ENCODE measurements around the gene GRIP1. TPM values are rescaled to one million over a fixed set of nuclear protein-coding genes. Genes with fewer than 3 reads are reported as not detected.

Gene GRIP1
- total RNA-seq = 3.1 TPM

GRCh38 chr12:66678338-66679275 lies at the start of gene GRIP1:
Gene GRIP1, minus strand, starts transcription at chr12:66679076. Its CDS starts 172 bp downstream, at chr12:66678904.
- Histone ChIP-seq H3K27ac (ENCODE audit: low read depth, low read length) (no peak within 1 kb of the TSS), H3K9me3 (ENCODE audit: control insufficient read depth in 3 of 3, low read length in 3 of 3) (no peaks in the 10 kb centered on the region), H3K36me3 (ENCODE audit: control insufficient read depth in 3 of 3, insufficient read depth in 3 of 3, low read length in 3 of 3) (no peaks in the 10 kb centered on the region), H3K4me3 (ENCODE audit: low read length in 3 of 3) (peak within 1 kb of the TSS; percentile 47 to 68 (median 57)), H3K9ac (ENCODE audit: low read depth in 1 of 3, low read length in 3 of 3) (no peak within 1 kb of the TSS), H3K27me3 (ENCODE audit: control insufficient read depth in 3 of 3, insufficient read depth in 3 of 3, low read length in 3 of 3) (peaks cover 0 to 3% (median 0%) of the 10 kb centered on the region in 3 donors), H3K4me1 (ENCODE audit: control insufficient read depth in 3 of 3, insufficient read depth in 3 of 3, low read length in 3 of 3) (peaks cover 0 to 3% (median 2%) of the 10 kb centered on the region in 3 donors)

- Histone ChIP-seq H3K9ac (ENCODE audit: low read depth in 1 of 3, low read length in 3 of 3) (no peak overlapping the region), H3K27ac (ENCODE audit: low read depth, low read length) (no peak overlapping the region), H3K27me3 (ENCODE audit: control insufficient read depth in 3 of 3, insufficient read depth in 3 of 3, low read length in 3 of 3) (no peaks in the 10 kb centered on the region), H3K4me1 (ENCODE audit: control insufficient read depth in 3 of 3, insufficient read depth in 3 of 3, low read length in 3 of 3) (no peaks in the 10 kb centered on the region), H3K4me3 (ENCODE audit: low read length in 3 of 3) (no peak overlapping the region), H3K36me3 (ENCODE audit: control insufficient read depth in 3 of 3, insufficient read depth in 3 of 3, low read length in 3 of 3) (no peaks in the 10 kb centered on the region), H3K9me3 (ENCODE audit: control insufficient read depth in 3 of 3, low read length in 3 of 3) (no peaks in the 10 kb centered on the region)
Observed at GRCh38 chr12:66726556-66726955, 47.7 kb upstream of the GRIP1 start.

GRCh38 chr12:66725031-66725430 lies 46.2 kb upstream of the GRIP1 start:
- H3K4me1 ChIP-seq (ENCODE audit: control insufficient read depth in 3 of 3, insufficient read depth in 3 of 3, low read length in 3 of 3) = no peaks in the 10 kb centered on the region
- H3K9me3 ChIP-seq (ENCODE audit: control insufficient read depth in 3 of 3, low read length in 3 of 3) = no peaks in the 10 kb centered on the region
- H3K27me3 ChIP-seq (ENCODE audit: control insufficient read depth in 3 of 3, insufficient read depth in 3 of 3, low read length in 3 of 3) = no peaks in the 10 kb centered on the region
- H3K36me3 ChIP-seq (ENCODE audit: control insufficient read depth in 3 of 3, insufficient read depth in 3 of 3, low read length in 3 of 3) = no peaks in the 10 kb centered on the region
- no peak overlapping the region for H3K27ac ChIP-seq (ENCODE audit: low read depth, low read length)
- no peak overlapping the region for H3K4me3 ChIP-seq (ENCODE audit: low read length in 3 of 3)
- H3K9ac ChIP-seq (ENCODE audit: low read depth in 1 of 3, low read length in 3 of 3) = no peak overlapping the region

- H3K4me3 ChIP-seq (ENCODE audit: low read length in 3 of 3) = no peak overlapping the region
- no peak overlapping the region for H3K27ac ChIP-seq (ENCODE audit: low read depth, low read length)
- H3K9me3 ChIP-seq (ENCODE audit: control insufficient read depth in 3 of 3, low read length in 3 of 3) = no peaks in the 10 kb centered on the region
Observed at GRCh38 chr12:66724616-66725015, 45.7 kb upstream of the GRIP1 start.

GRCh38 chr12:66724026-66724425 lies 45.1 kb upstream of the GRIP1 start:
- no peak overlapping the region for H3K9ac ChIP-seq (ENCODE audit: low read depth in 1 of 3, low read length in 3 of 3)
- no peaks in the 10 kb centered on the region for H3K36me3 ChIP-seq (ENCODE audit: control insufficient read depth in 3 of 3, insufficient read depth in 3 of 3, low read length in 3 of 3)
- H3K27ac ChIP-seq (ENCODE audit: low read depth, low read length) = no peak overlapping the region
- H3K9me3 ChIP-seq (ENCODE audit: control insufficient read depth in 3 of 3, low read length in 3 of 3) = no peaks in the 10 kb centered on the region
- H3K4me1 ChIP-seq (ENCODE audit: control insufficient read depth in 3 of 3, insufficient read depth in 3 of 3, low read length in 3 of 3) = no peaks in the 10 kb centered on the region
- H3K4me3 ChIP-seq (ENCODE audit: low read length in 3 of 3) = no peak overlapping the region
- H3K27me3 ChIP-seq (ENCODE audit: control insufficient read depth in 3 of 3, insufficient read depth in 3 of 3, low read length in 3 of 3) = no peaks in the 10 kb centered on the region

More at GRCh38 chr12:66724616-66725015, 45.7 kb upstream of the GRIP1 start:
- Histone ChIP-seq H3K9ac (ENCODE audit: low read depth in 1 of 3, low read length in 3 of 3) (no peak overlapping the region), H3K36me3 (ENCODE audit: control insufficient read depth in 3 of 3, insufficient read depth in 3 of 3, low read length in 3 of 3) (no peaks in the 10 kb centered on the region), H3K27me3 (ENCODE audit: control insufficient read depth in 3 of 3, insufficient read depth in 3 of 3, low read length in 3 of 3) (no peaks in the 10 kb centered on the region), H3K4me1 (ENCODE audit: control insufficient read depth in 3 of 3, insufficient read depth in 3 of 3, low read length in 3 of 3) (no peaks in the 10 kb centered on the region)

- H3K27me3 ChIP-seq (ENCODE audit: control insufficient read depth in 3 of 3, insufficient read depth in 3 of 3, low read length in 3 of 3) = no peaks in the 10 kb centered on the region
- no peak overlapping the region for H3K4me3 ChIP-seq (ENCODE audit: low read length in 3 of 3)
- H3K9ac ChIP-seq (ENCODE audit: low read depth in 1 of 3, low read length in 3 of 3) = no peak overlapping the region
- H3K9me3 ChIP-seq (ENCODE audit: control insufficient read depth in 3 of 3, low read length in 3 of 3) = no peaks in the 10 kb centered on the region
- no peaks in the 10 kb centered on the region for H3K36me3 ChIP-seq (ENCODE audit: control insufficient read depth in 3 of 3, insufficient read depth in 3 of 3, low read length in 3 of 3)
- no peak overlapping the region for H3K27ac ChIP-seq (ENCODE audit: low read depth, low read length)
- no peaks in the 10 kb centered on the region for H3K4me1 ChIP-seq (ENCODE audit: control insufficient read depth in 3 of 3, insufficient read depth in 3 of 3, low read length in 3 of 3)
Observed at GRCh38 chr12:66719862-66720261, 41.0 kb upstream of the GRIP1 start.

GRCh38 chr12:66717036-66717673 lies 38.3 kb upstream of the GRIP1 start:
- no peaks in the 10 kb centered on the region for H3K27me3 ChIP-seq (ENCODE audit: control insufficient read depth in 3 of 3, insufficient read depth in 3 of 3, low read length in 3 of 3)
- no peaks in the 10 kb centered on the region for H3K9me3 ChIP-seq (ENCODE audit: control insufficient read depth in 3 of 3, low read length in 3 of 3)
- no peaks in the 10 kb centered on the region for H3K36me3 ChIP-seq (ENCODE audit: control insufficient read depth in 3 of 3, insufficient read depth in 3 of 3, low read length in 3 of 3)
- no peak overlapping the region for H3K27ac ChIP-seq (ENCODE audit: low read depth, low read length)
- no peaks in the 10 kb centered on the region for H3K4me1 ChIP-seq (ENCODE audit: control insufficient read depth in 3 of 3, insufficient read depth in 3 of 3, low read length in 3 of 3)
- H3K9ac ChIP-seq (ENCODE audit: low read depth in 1 of 3, low read length in 3 of 3) = no peak overlapping the region
- H3K4me3 ChIP-seq (ENCODE audit: low read length in 3 of 3) = no peak overlapping the region

GRCh38 chr12:66716522-66716921 lies 37.6 kb upstream of the GRIP1 start:
- H3K4me1 ChIP-seq (ENCODE audit: control insufficient read depth in 3 of 3, insufficient read depth in 3 of 3, low read length in 3 of 3) = no peaks in the 10 kb centered on the region
- no peak overlapping the region for H3K9ac ChIP-seq (ENCODE audit: low read depth in 1 of 3, low read length in 3 of 3)
- H3K27ac ChIP-seq (ENCODE audit: low read depth, low read length) = no peak overlapping the region
- no peak overlapping the region for H3K4me3 ChIP-seq (ENCODE audit: low read length in 3 of 3)
- H3K36me3 ChIP-seq (ENCODE audit: control insufficient read depth in 3 of 3, insufficient read depth in 3 of 3, low read length in 3 of 3) = no peaks in the 10 kb centered on the region
- no peaks in the 10 kb centered on the region for H3K9me3 ChIP-seq (ENCODE audit: control insufficient read depth in 3 of 3, low read length in 3 of 3)
- H3K27me3 ChIP-seq (ENCODE audit: control insufficient read depth in 3 of 3, insufficient read depth in 3 of 3, low read length in 3 of 3) = no peaks in the 10 kb centered on the region

GRCh38 chr12:66714709-66715108 lies 35.8 kb upstream of the GRIP1 start:
- Histone ChIP-seq H3K9ac (ENCODE audit: low read depth in 1 of 3, low read length in 3 of 3) (no peak overlapping the region), H3K36me3 (ENCODE audit: control insufficient read depth in 3 of 3, insufficient read depth in 3 of 3, low read length in 3 of 3) (no peaks in the 10 kb centered on the region), H3K9me3 (ENCODE audit: control insufficient read depth in 3 of 3, low read length in 3 of 3) (no peaks in the 10 kb centered on the region), H3K4me3 (ENCODE audit: low read length in 3 of 3) (no peak overlapping the region), H3K4me1 (ENCODE audit: control insufficient read depth in 3 of 3, insufficient read depth in 3 of 3, low read length in 3 of 3) (no peaks in the 10 kb centered on the region), H3K27me3 (ENCODE audit: control insufficient read depth in 3 of 3, insufficient read depth in 3 of 3, low read length in 3 of 3) (no peaks in the 10 kb centered on the region), H3K27ac (ENCODE audit: low read depth, low read length) (no peak overlapping the region)

GRCh38 chr12:66713984-66714383 lies 35.1 kb upstream of the GRIP1 start:
- Histone ChIP-seq H3K27me3 (ENCODE audit: control insufficient read depth in 3 of 3, insufficient read depth in 3 of 3, low read length in 3 of 3) (no peaks in the 10 kb centered on the region), H3K9ac (ENCODE audit: low read depth in 1 of 3, low read length in 3 of 3) (no peak overlapping the region), H3K4me1 (ENCODE audit: control insufficient read depth in 3 of 3, insufficient read depth in 3 of 3, low read length in 3 of 3) (no peaks in the 10 kb centered on the region), H3K36me3 (ENCODE audit: control insufficient read depth in 3 of 3, insufficient read depth in 3 of 3, low read length in 3 of 3) (no peaks in the 10 kb centered on the region), H3K9me3 (ENCODE audit: control insufficient read depth in 3 of 3, low read length in 3 of 3) (no peaks in the 10 kb centered on the region), H3K4me3 (ENCODE audit: low read length in 3 of 3) (no peak overlapping the region), H3K27ac (ENCODE audit: low read depth, low read length) (no peak overlapping the region)
